ENCODE measurements around the gene IFIT3.

IFIT3 gene

GRCh38 chr10:89279421-89279869 is 48.4 kb upstream of the IFIT3 start:
- H3K79me2 ChIP-seq (ENCODE audit: insufficient read depth, low read length) = no peaks in the 10 kb centered on the region
- H3K36me3 ChIP-seq (ENCODE audit: insufficient read depth, low read length) = no peaks in the 10 kb centered on the region

DNA sequence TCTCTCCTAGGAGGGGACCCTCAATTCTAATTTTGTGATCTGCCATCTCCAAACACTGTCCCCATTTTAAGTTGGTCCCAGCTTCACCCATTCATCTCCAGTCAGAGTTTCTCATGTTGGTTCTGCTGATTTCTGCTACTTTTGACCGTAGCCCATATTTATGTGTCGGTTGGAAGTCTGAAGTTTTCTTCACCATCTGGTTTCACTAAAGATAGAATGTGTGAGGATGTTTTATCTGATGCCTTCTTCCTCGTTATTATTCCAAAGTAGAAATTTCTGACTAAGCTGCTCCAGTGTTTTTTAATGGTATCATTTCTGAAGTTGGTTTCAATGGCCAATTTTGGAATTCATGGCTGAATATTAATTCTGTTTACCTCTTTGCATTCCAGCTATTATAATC is 47.3 kb upstream of the IFIT3 start:
- no peaks in the 10 kb centered on the region for H3K79me2 ChIP-seq (ENCODE audit: insufficient read depth, low read length)
- H3K4me3 ChIP-seq (ENCODE audit: low read depth in 1 of 2, low read length in 2 of 2) = no peak overlapping the region
- no peaks in the 10 kb centered on the region for H4K20me1 ChIP-seq (ENCODE audit: insufficient read depth, low read length)
- H3K36me3 ChIP-seq (ENCODE audit: insufficient read depth, low read length) = no peaks in the 10 kb centered on the region
- H3K27ac ChIP-seq (ENCODE audit: low read length) = no peak overlapping the region
- ATAC-seq (ENCODE audit: insufficient read depth, low read depth) = no peak
- no peak overlapping the region for H2AFZ ChIP-seq (ENCODE audit: low read depth, low read length)
- DNase-seq = no peak
- H3K4me1 ChIP-seq (ENCODE audit: insufficient read depth, low read length) = no peaks in the 10 kb centered on the region
- H3K9me3 ChIP-seq (ENCODE audit: insufficient read depth, low read length, severe bottlenecking) = no peaks in the 10 kb centered on the region
- no peak overlapping the region for H3K9ac ChIP-seq (ENCODE audit: low read depth, low read length)
- no peak for TF ChIP-seq EZH2 (IDR thresholded peaks at IDR 0.05; ENCODE audit: borderline replicate concordance, low read depth, low read length, severe bottlenecking)
- TF ChIP-seq CTCF (IDR thresholded peaks at IDR 0.05; ENCODE audit: borderline replicate concordance, extremely low read depth, low read length, poor library complexity, severe bottlenecking) = no peak
- no peak overlapping the region for H3K4me2 ChIP-seq (ENCODE audit: insufficient read depth, low read length)
- H3K27me3 ChIP-seq (ENCODE audit: insufficient read depth, low read length, poor library complexity) = no peaks in the 10 kb centered on the region

More at GRCh38 chr10:89279421-89279869, 48.4 kb upstream of the IFIT3 start:
- Histone ChIP-seq H3K27ac (ENCODE audit: low read length) (no peak overlapping the region), H3K9ac (ENCODE audit: low read depth, low read length) (no peak overlapping the region), H3K4me2 (ENCODE audit: insufficient read depth, low read length) (no peak overlapping the region), H2AFZ (ENCODE audit: low read depth, low read length) (no peak overlapping the region), H3K4me1 (ENCODE audit: insufficient read depth, low read length) (no peaks in the 10 kb centered on the region), H3K4me3 (ENCODE audit: low read depth in 1 of 2, low read length in 2 of 2) (no peak overlapping the region), H3K27me3 (ENCODE audit: insufficient read depth, low read length, poor library complexity) (no peaks in the 10 kb centered on the region), H3K9me3 (ENCODE audit: insufficient read depth, low read length, severe bottlenecking) (no peaks in the 10 kb centered on the region), H4K20me1 (ENCODE audit: insufficient read depth, low read length) (no peaks in the 10 kb centered on the region)
- DNase-seq = no peak
- TF ChIP-seq EZH2 (IDR thresholded peaks at IDR 0.05; ENCODE audit: borderline replicate concordance, low read depth, low read length, severe bottlenecking) (no peak), CTCF (IDR thresholded peaks at IDR 0.05; ENCODE audit: borderline replicate concordance, extremely low read depth, low read length, poor library complexity, severe bottlenecking) (no peak)
- no peak for ATAC-seq (ENCODE audit: insufficient read depth, low read depth)

DNA sequence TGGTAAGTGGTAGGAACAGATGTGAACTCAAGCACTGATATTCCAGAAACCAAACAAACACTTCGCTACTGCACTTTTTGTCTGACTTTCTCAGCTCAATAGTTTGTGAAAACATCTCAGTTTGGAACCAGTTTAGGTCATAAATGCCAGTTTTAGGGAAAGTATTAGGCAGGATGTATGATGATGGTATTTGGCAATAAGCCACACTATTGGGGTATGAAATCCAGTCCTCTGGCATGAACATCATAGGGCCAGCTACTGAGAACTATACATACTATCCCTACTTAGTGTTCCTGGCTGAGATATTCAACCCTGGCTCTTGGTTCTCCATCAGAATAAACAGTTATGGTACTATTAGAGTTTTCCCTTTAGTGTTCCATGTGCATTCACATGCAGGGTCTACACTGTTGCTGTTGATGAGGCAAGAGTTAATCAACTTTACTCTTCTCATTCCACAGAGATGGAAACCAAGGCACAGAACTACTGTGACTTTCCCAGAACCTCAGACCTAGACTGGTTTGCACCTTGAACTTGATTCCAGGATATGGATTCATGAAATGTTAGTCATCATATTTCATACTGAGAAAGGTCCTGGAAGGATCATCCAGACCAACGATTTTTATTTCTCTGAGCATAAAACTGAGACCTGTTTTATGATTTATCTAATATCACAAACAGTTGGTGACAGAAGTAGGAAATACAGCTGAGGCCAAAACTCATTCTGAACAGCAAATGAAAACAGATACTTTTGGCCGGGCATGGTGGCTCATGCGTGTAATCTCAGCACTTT is 46.0 kb upstream of the IFIT3 start:
- Histone ChIP-seq H4K20me1 (ENCODE audit: insufficient read depth, low read length) (no peaks in the 10 kb centered on the region), H3K36me3 (ENCODE audit: insufficient read depth, low read length) (no peaks in the 10 kb centered on the region), H2AFZ (ENCODE audit: low read depth, low read length) (no peak overlapping the region), H3K9me3 (ENCODE audit: insufficient read depth, low read length, severe bottlenecking) (no peaks in the 10 kb centered on the region), H3K4me2 (ENCODE audit: insufficient read depth, low read length) (no peak overlapping the region), H3K9ac (ENCODE audit: low read depth, low read length) (no peak overlapping the region), H3K27ac (ENCODE audit: low read length) (no peak overlapping the region), H3K4me3 (ENCODE audit: low read depth in 1 of 2, low read length in 2 of 2) (no peak overlapping the region), H3K4me1 (ENCODE audit: insufficient read depth, low read length) (no peaks in the 10 kb centered on the region), H3K79me2 (ENCODE audit: insufficient read depth, low read length) (no peaks in the 10 kb centered on the region), H3K27me3 (ENCODE audit: insufficient read depth, low read length, poor library complexity) (no peaks in the 10 kb centered on the region)
- TF ChIP-seq EZH2 (IDR thresholded peaks at IDR 0.05; ENCODE audit: borderline replicate concordance, low read depth, low read length, severe bottlenecking) = no peak
- TF ChIP-seq CTCF (IDR thresholded peaks at IDR 0.05; ENCODE audit: borderline replicate concordance, extremely low read depth, low read length, poor library complexity, severe bottlenecking) = no peak
- DNase-seq = no peak
- ATAC-seq (ENCODE audit: insufficient read depth, low read depth) = no peak
